ENCODE data around the gene MATN3.

GRCh38 chr2:20019747-20020146, 7.3 kb upstream of the MATN3 start:
- TF ChIP-seq, protein P1, sequence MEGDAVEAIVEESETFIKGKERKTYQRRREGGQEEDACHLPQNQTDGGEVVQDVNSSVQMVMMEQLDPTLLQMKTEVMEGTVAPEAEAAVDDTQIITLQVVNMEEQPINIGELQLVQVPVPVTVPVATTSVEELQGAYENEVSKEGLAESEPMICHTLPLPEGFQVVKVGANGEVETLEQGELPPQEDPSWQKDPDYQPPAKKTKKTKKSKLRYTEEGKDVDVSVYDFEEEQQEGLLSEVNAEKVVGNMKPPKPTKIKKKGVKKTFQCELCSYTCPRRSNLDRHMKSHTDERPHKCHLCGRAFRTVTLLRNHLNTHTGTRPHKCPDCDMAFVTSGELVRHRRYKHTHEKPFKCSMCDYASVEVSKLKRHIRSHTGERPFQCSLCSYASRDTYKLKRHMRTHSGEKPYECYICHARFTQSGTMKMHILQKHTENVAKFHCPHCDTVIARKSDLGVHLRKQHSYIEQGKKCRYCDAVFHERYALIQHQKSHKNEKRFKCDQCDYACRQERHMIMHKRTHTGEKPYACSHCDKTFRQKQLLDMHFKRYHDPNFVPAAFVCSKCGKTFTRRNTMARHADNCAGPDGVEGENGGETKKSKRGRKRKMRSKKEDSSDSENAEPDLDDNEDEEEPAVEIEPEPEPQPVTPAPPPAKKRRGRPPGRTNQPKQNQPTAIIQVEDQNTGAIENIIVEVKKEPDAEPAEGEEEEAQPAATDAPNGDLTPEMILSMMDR (IDR thresholded peaks at IDR 0.05): no peak
- TF ChIP-seq EZH2 (IDR thresholded peaks at IDR 0.05): no peak
